Astrocyte of the spinal cord (primary cell): Measurements from ENCODE around the gene ANTXR1.
A peak's percentile ranks its signal among the peaks of the same experiment; 100 is the strongest.

Source experiments
- DNase-seq: peaks from one replicate; pipeline ENCODE4 v3.0.0; 2011; ENCODE audit warnings: low read depth, low spot score
- H3K4me3 ChIP-seq: 2 replicates; pipeline ENCODE4 v1.5.1; 2011; ENCODE audit warnings: low read depth, mild to moderate bottlenecking, low read length, moderate library complexity
- in situ Hi-C: cut with HindIII; loops from 2 replicates; pipeline ENCODE4 v1.10.0; 2017; ENCODE audit warnings: low sequenced_read_pairs
- TF ChIP-seq, protein P1 (sequence below): IDR thresholded peaks from 2 replicates; pipeline ENCODE4 v1.5.1; 2012; ENCODE audit warnings: low read depth, mild to moderate bottlenecking, low read length, inconsistent platforms

ANTXR1 gene

DNA sequence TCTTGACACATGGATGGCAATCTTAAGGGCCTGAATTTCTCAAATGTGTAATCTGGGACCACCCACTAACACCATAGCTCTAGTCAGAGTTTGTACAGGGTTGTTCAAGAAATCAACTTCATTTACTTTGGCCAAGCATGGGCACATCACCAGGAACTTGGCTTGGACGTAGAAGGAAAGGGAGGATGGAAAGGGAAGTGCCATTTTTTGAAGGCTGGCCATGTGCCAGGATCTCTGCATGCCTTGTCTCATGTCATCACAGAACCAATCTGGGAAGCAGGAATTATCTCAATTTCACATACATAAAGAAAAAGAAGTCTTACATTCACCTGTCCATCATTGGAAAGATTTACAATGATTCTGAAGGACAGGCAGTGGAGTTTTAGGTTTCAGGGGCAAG is 128.1 kb downstream of the ANTXR1 start:
- TF ChIP-seq, protein P1, sequence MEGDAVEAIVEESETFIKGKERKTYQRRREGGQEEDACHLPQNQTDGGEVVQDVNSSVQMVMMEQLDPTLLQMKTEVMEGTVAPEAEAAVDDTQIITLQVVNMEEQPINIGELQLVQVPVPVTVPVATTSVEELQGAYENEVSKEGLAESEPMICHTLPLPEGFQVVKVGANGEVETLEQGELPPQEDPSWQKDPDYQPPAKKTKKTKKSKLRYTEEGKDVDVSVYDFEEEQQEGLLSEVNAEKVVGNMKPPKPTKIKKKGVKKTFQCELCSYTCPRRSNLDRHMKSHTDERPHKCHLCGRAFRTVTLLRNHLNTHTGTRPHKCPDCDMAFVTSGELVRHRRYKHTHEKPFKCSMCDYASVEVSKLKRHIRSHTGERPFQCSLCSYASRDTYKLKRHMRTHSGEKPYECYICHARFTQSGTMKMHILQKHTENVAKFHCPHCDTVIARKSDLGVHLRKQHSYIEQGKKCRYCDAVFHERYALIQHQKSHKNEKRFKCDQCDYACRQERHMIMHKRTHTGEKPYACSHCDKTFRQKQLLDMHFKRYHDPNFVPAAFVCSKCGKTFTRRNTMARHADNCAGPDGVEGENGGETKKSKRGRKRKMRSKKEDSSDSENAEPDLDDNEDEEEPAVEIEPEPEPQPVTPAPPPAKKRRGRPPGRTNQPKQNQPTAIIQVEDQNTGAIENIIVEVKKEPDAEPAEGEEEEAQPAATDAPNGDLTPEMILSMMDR: no peak
- no peak overlapping the region for H3K4me3 ChIP-seq
- in situ Hi-C loops: no loop called here
- DNase-seq: no peak

DNA sequence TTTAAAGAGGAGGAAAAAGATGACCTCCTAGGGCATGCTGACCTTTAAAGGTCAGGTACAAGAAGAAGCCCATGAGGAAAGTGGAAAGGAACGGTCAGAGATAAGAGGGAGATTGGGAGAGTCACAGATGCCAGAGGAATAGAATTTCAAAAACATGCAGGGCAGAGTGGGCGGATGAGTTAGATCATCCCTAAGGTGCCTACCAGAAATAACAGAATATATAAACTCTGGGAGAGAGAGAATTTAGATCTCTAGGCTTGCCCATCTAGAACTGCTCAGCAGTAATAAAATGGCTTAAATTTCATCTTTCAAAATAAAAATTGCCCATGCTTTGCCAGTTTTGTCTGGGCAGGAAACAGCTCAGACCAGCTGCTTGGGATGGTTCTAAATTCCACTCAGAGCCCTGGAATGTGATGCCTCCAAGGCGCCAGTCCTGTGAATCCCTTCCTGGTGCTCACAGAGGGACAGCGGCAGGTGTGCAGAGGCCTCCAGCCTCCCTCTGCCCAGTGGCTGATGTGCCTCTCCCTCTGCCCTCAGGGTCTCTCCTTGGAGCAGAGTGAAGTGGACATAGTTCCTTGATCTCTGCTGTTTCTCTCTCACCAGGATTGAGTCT is 130.9 kb downstream of the ANTXR1 start:
- no peak overlapping the region for H3K4me3 ChIP-seq
- in situ Hi-C loops: no loop called here
- DNase-seq: no peak
- TF ChIP-seq, protein P1: no peak

DNA sequence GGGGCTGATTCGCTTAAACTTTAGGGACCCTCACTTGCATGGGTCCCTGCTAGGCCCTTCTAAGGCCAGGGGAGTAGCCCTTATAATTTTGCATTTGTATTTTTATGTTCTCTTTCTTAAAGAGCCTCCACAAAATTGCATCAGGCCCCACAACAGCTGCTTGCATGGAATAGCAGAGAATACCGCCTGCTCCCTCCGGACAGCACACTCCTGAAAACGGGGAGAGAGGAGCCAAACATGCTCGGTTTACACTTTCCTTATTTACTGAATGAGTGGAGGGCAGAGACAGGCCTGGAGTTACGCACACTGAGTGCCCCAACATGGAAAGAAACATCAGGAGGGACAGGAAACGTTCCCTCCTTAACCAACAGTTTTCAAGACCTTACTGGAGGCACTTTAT is 132.2 kb downstream of the ANTXR1 start:
- no peak for DNase-seq
- no peak overlapping the region for H3K4me3 ChIP-seq
- in situ Hi-C loops: no loop called here
- TF ChIP-seq, protein P1: no peak

DNA sequence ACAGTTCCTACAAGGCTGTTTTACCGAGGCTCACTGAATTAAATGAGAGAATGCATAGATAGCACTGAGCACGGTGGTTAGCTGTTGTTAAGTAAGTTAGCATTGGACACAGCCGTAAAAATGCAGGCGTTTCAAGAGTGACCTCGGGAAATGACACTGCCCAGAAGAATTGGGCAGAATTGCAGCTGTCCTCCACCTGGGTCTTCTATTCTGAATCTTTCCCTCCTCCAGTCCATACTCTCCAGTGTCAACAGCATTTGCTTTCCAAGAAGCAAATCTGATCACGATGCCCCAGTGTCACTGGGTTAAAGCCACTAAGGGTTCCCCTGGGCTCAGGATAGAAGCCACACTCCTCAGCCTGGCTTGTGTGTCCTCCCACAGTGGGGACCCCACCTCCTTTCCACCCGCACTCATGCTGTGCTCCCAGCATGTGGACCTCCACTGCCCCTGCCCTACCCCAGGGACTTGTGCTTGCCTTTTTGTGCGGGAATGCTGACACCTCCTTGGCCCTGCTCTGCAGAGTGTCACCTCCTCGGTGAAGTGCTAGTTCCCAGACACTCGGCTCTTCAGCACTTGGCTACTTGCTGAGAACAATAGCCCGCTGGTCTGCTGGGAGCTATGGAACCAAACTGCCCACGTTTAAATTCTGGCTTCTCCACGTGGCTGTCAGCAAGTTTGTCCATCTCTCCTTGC is 135.0 kb downstream of the ANTXR1 start:
- DNase-seq: no peak
- TF ChIP-seq, protein P1: no peak
- in situ Hi-C loops: no loop called here
- H3K4me3 ChIP-seq: no peak overlapping the region

DNA sequence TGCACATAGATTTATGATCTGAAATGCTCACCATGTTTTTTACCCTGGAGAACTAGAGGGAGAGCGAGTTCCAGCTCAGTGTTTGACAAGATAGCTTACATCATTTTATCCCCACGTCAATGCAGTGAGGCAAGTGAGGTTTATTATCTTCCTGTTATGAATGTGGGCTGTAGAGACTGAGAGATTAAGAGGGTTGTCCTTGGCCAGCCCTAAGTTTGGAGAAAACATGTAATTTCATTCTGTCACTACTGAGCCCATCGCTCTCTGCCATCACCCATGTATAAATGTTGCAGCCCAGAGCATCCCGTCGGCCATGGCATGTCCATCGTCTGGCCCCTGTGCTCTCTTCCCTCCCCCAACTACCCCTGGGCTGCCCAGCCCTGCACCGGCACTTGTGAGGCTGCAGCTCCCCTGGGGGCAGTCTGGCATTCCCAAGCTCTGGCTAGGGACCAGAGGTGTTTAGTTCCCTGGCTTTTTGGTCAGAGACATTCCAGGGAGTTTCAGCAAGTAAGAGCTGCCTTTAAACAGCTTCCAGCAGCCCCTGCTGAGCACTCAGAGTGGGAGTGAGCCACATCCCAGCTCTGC is 136.7 kb downstream of the ANTXR1 start:
- TF ChIP-seq, protein P1: peak; percentile 10
- in situ Hi-C loops: no loop called here
- DNase-seq: peak; percentile 72
- H3K4me3 ChIP-seq: no peak overlapping the region

DNA sequence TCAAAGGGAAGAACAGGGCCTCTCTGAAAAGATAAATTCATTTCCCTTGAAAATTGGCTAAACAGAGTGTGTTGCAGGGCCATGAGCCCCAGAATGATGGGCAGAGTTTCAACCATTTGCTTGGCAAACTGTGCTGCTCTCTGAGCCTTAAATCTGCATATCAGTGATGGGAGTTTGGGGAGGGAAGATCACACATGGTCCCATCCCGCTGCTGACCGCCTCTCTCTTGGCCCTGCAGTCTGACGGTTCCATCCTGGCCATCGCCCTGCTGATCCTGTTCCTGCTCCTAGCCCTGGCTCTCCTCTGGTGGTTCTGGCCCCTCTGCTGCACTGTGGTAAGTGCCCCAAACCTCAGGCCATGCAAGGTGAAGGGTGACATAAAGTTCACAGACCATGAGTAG is 139.0 kb downstream of the ANTXR1 start:
- no peak overlapping the region for H3K4me3 ChIP-seq
- TF ChIP-seq, protein P1: no peak
- in situ Hi-C loops: no loop called here
- no peak for DNase-seq
